OCI-LY7 (cell line): ENCODE results near the gene CCSER2. TPM values are rescaled to one million over a fixed set of nuclear protein-coding genes. Genes with fewer than 3 reads are reported as not detected.

Experiments used
- BruUV-seq: library from RNA; stranded (reverse); fragments of 400-500 nt; replicated peaks from 2 replicates; lab custom pipeline; 2021; lab: Mats Ljungman, UMichigan
- CTCF ChIA-PET: fragments of 300-600 bp; sonication (Branson Sonifier 250); formaldehyde crosslinking; loops from one replicate; lab custom pipeline; 2022; ENCODE audit warnings: antibody characterized with exemption; ENCODE audit not compliant: unreplicated experiment; lab: Charles Lee
- POLR2A ChIA-PET: fragments of 300-600 bp; sonication (Branson Sonifier 250); formaldehyde crosslinking; loops from one replicate; lab custom pipeline; 2022; ENCODE audit warnings: antibody characterized with exemption; lab: Charles Lee
- DNase-seq: peaks from one replicate; pipeline ENCODE4 v3.0.0-alpha.2; 2015; ENCODE audit warnings: low spot score
- H2AFZ ChIP-seq: fragments of 200-600 bp; sonication (generic), shearing (Covaris generic); 2 replicates; pipeline ENCODE4 v1.6.1; 2014; ENCODE audit warnings: mild to moderate bottlenecking, antibody characterized with exemption, low read length, moderate library complexity
- H3K27ac ChIP-seq: fragments of 200-600 bp; sonication (generic); 2 replicates; pipeline ENCODE4 v1.5.1; 2014; ENCODE audit warnings: mixed run types, low read depth, mild to moderate bottlenecking, moderate library complexity, low read length, inconsistent platforms; ENCODE audit not compliant: poor library complexity, severe bottlenecking
- H3K36me3 ChIP-seq: fragments of 200-600 bp; sonication (generic); 2 replicates; pipeline ENCODE4 v1.6.1; 2014; ENCODE audit warnings: mild to moderate bottlenecking, antibody characterized with exemption, low read length, moderate library complexity, mixed read lengths; ENCODE audit not compliant: insufficient read depth
- H3K4me1 ChIP-seq: fragments of 200-600 bp; sonication (generic); 2 replicates; pipeline ENCODE4 v1.5.1; 2014; ENCODE audit warnings: mild to moderate bottlenecking, low read length; ENCODE audit not compliant: insufficient read depth, poor library complexity, severe bottlenecking
- H3K4me2 ChIP-seq: fragments of 200-600 bp; sonication (generic); 2 replicates; pipeline ENCODE4 v1.6.1; 2014; ENCODE audit warnings: mild to moderate bottlenecking, low read length
- H3K4me3 ChIP-seq: fragments of 200-600 bp; sonication (generic); 2 replicates; pipeline ENCODE4 v1.5.1; 2014; ENCODE audit warnings: mild to moderate bottlenecking, low read depth, low read length; ENCODE audit not compliant: poor library complexity, severe bottlenecking
- H3K79me2 ChIP-seq: fragments of 200-600 bp; sonication (generic); 2 replicates; pipeline ENCODE4 v1.6.1; 2016; ENCODE audit warnings: low read depth, mild to moderate bottlenecking, low read length, moderate library complexity, mixed read lengths; ENCODE audit not compliant: insufficient read depth
- H3K9me2 ChIP-seq: fragments of 200-600 bp; sonication (generic); 2 replicates; pipeline ENCODE4 v1.6.1; 2016; ENCODE audit warnings: mild to moderate bottlenecking, low read length, mixed read lengths; ENCODE audit not compliant: insufficient read depth
- H3K9me3 ChIP-seq: fragments of 200-600 bp; sonication (generic); 2 replicates; pipeline ENCODE4 v1.6.1; 2014; ENCODE audit warnings: mild to moderate bottlenecking, mixed run types, low read length, mixed read lengths
- H4K20me1 ChIP-seq: fragments of 200-600 bp; sonication (generic); 2 replicates; pipeline ENCODE4 v1.6.1; 2014; ENCODE audit warnings: mild to moderate bottlenecking, antibody characterized with exemption, low read length, moderate library complexity, mixed read lengths; ENCODE audit not compliant: insufficient read depth
- CTCF ChIP-seq: fragments of 200-600 bp; sonication (generic); conservative IDR thresholded peaks from 2 replicates; pipeline ENCODE4 v1.5.1; 2014; ENCODE audit warnings: mild to moderate bottlenecking, antibody characterized with exemption, low read length, moderate library complexity, mixed read lengths
- EZH2phosphoT487 ChIP-seq: fragments of 200-600 bp; sonication (generic); IDR thresholded peaks from 2 replicates; pipeline ENCODE4 v1.6.1; 2018; ENCODE audit warnings: low read depth, borderline replicate concordance, mild to moderate bottlenecking, mixed run types, antibody characterized with exemption, low read length, moderate library complexity, mixed read lengths
- intact Hi-C: fragments of 100-400 bp; cut with micrococcal nuclease; formaldehyde crosslinking; loops from one replicate; pipeline ENCODE4 v1.10.0; 2022; ENCODE audit not compliant: unreplicated experiment
- total RNA-seq, 2 experiments: library from RNA; depleted of rRNA in 1 of 2; stranded (reverse); fragments of >200 nt in 1 of 2; shearing (Covaris generic) in 1 of 2; gene quantifications; 2 replicates each; pipeline ENCODE4 v1.2.3, GENCODE V29; 2014 to 2022

Gene CCSER2
- total RNA-seq, 2 experiments from 2014 or later: 15.9 to 30.1 TPM

GRCh38 chr10:84335516-84335915, 7.1 kb downstream of the CCSER2 start:
- no peak for DNase-seq
- H3K9me2 ChIP-seq: no peaks in the 10 kb centered on the region
- TF ChIP-seq CTCF (no peak), EZH2phosphoT487 (no peak)
- ChIA-PET CTCF (no interaction called here), POLR2A (interaction anchor here (0.6 to 1.0 kb wide), 2 partner anchors 9 to 263 kb away, joined by 3 to 4 read pairs; no protein-coding TSS in a partner anchor)
- H3K4me3 ChIP-seq: no peak overlapping the region
- BruUV-seq: no TSS peak
- 0 out of 2 replicates have a peak, but pooled peaks cover 5% of the 10 kb centered on the region for H4K20me1 ChIP-seq
- intact Hi-C loops: no loop called here
- peaks cover 24% of the 10 kb centered on the region for H3K4me1 ChIP-seq
- no peaks in the 10 kb centered on the region for H3K9me3 ChIP-seq
- H2AFZ ChIP-seq: no peak overlapping the region
- no peaks in the 10 kb centered on the region for H3K36me3 ChIP-seq
- H3K4me2 ChIP-seq: no peak overlapping the region
- peaks cover 54% of the 10 kb centered on the region; the same call in 1 of the 2 replicates for H3K79me2 ChIP-seq
- H3K27ac ChIP-seq: no peak overlapping the region

DNA sequence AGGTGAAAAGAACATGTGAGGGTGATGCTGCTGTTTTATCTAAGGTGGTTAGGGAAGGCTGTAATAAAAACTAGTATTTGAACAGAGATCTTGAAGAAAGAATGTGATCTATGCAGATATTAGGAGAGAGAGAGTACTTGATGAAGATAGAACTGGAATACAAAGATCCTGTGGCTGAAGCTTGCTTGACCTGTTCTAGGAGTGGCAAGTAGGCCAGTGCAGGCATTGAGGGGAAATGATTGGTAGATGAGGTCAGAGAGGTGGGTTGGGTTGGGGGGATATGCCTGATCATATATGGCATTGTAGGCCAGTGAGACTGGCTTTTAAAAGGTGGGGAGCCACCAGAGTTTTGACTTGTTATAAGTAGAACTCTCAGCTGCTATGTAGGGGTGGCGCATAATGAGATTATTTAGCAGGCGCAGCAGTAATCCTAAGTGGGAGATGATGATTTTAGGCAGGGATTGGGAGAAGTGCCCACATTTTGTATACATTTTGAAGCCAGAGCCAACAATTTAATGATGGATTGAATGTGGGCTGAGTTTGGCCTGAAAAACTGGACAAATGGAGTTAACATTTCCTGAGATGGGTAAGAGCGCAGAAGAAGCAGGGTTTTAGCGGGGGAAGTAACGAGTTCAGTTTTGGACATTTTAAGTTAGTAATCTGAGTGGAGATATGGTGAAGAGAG, 8.2 kb downstream of the CCSER2 start:
- H3K9me2 ChIP-seq: no peaks in the 10 kb centered on the region
- BruUV-seq: no TSS peak
- intact Hi-C loops: no loop called here
- no peaks in the 10 kb centered on the region for H4K20me1 ChIP-seq
- no peaks in the 10 kb centered on the region for H3K36me3 ChIP-seq
- no peak overlapping the region for H3K4me3 ChIP-seq
- H3K4me2 ChIP-seq: no peak overlapping the region
- no peak for DNase-seq
- CTCF ChIA-PET: no interaction called here
- peaks cover 45% of the 10 kb centered on the region; the same call in 1 of the 2 replicates for H3K79me2 ChIP-seq
- peaks cover 14% of the 10 kb centered on the region for H3K4me1 ChIP-seq
- POLR2A ChIA-PET: no interaction called here
- H2AFZ ChIP-seq: no peak overlapping the region
- H3K27ac ChIP-seq: no peak overlapping the region
- no peak for TF ChIP-seq EZH2phosphoT487
- TF ChIP-seq CTCF: no peak
- no peaks in the 10 kb centered on the region for H3K9me3 ChIP-seq

GRCh38 chr10:84337199-84337598, 8.8 kb downstream of the CCSER2 start:
- POLR2A ChIA-PET: no interaction called here
- Histone ChIP-seq H3K4me1 (peaks cover 11% of the 10 kb centered on the region), H4K20me1 (no peaks in the 10 kb centered on the region; the same call in 1 of the 2 replicates), H3K79me2 (peaks cover 39% of the 10 kb centered on the region; the same call in 1 of the 2 replicates), H3K4me2 (no peak overlapping the region), H3K36me3 (no peaks in the 10 kb centered on the region), H3K9me3 (no peaks in the 10 kb centered on the region), H3K9me2 (no peaks in the 10 kb centered on the region), H3K27ac (no peak overlapping the region), H2AFZ (no peak overlapping the region), H3K4me3 (no peak overlapping the region)
- intact Hi-C loops: no loop called here
- no peak for DNase-seq
- CTCF ChIA-PET: no interaction called here
- TF ChIP-seq CTCF (no peak), EZH2phosphoT487 (no peak)
- BruUV-seq: no TSS peak
